Measurements from ENCODE around the gene IGFBP2. TPM values are rescaled to one million over a fixed set of nuclear protein-coding genes. Genes with fewer than 3 reads are reported as not detected.

Gene IGFBP2
- 1.1 TPM for polyA plus RNA-seq (2013)

- peak; percentile 38 to 72 (median 61) for DNase-seq
- POLR2A ChIA-PET: no interaction called here
These were observed at the start of gene IGFBP2 for GRCh38 chr2:216632952-216633615. Gene IGFBP2 (plus strand): TSS chr2:216633420. CDS start chr2:216633524, 104 bp downstream.

GRCh38 chr2:216583606-216584005, 49.6 kb upstream of the IGFBP2 start:
- no peaks in the 10 kb centered on the region for H3K4me1 ChIP-seq (ENCODE audit: control extremely low read depth in 1 of 4, control insufficient read depth in 4 of 4, insufficient read depth in 4 of 4, low read length in 3 of 4)
- H3K9me3 ChIP-seq (ENCODE audit: control extremely low read depth in 1 of 5, control insufficient read depth in 4 of 5, insufficient read depth in 2 of 5, low read depth in 1 of 5, low read length in 4 of 5): peaks cover 0 to 3% (median 2%) of the 10 kb centered on the region in 5 experiments
- no peak for DNase-seq
- peaks cover 0 to 17% (median 5%) of the 10 kb centered on the region in 5 experiments for H3K27me3 ChIP-seq (replicated peaks in 2 of 5; ENCODE audit: control insufficient read depth in 4 of 5, insufficient read depth in 5 of 5, low read length in 4 of 5)
- ChIA-PET POLR2A (interaction anchor here (0.9 kb wide), 1 partner anchor 14 kb away, joined by 3 read pairs; no protein-coding TSS in a partner anchor), CTCF (interaction anchor here (1.3 to 1.9 kb wide), 2 partner anchors 10 to 21 kb away, joined by 5 to 6 read pairs; no protein-coding TSS in a partner anchor)
- no peaks in the 10 kb centered on the region for H3K36me3 ChIP-seq (ENCODE audit: control insufficient read depth in 4 of 4, insufficient read depth in 4 of 4, low read length in 3 of 4)
- H3K27ac ChIP-seq (ENCODE audit: insufficient read depth in 1 of 2, low read depth in 1 of 2, low read length in 2 of 2, poor library complexity in 1 of 2, severe bottlenecking in 2 of 2): no peak overlapping the region
- no peak overlapping the region for H3K4me3 ChIP-seq (ENCODE audit: control insufficient read depth in 1 of 7, extremely low read depth in 1 of 7, insufficient read depth in 4 of 7, low read depth in 2 of 7, low read length in 6 of 7)
- WGBS (ENCODE audit: insufficient coverage): 91% methylated on average over 4 of the region's 5 CpGs

More at GRCh38 chr2:216632952-216633615, at the start of gene IGFBP2:
- Histone ChIP-seq H3K27me3 (replicated peaks in 2 of 5; ENCODE audit: control insufficient read depth in 4 of 5, insufficient read depth in 5 of 5, low read length in 4 of 5) (peaks cover 0 to 68% (median 34%) of the 10 kb centered on the region in 5 experiments), H3K27ac (ENCODE audit: insufficient read depth in 1 of 2, low read depth in 1 of 2, low read length in 2 of 2, poor library complexity in 1 of 2, severe bottlenecking in 2 of 2) (no peak within 1 kb of the TSS), H3K9me3 (ENCODE audit: control extremely low read depth in 1 of 5, control insufficient read depth in 4 of 5, insufficient read depth in 2 of 5, low read depth in 1 of 5, low read length in 4 of 5) (no peaks in the 10 kb centered on the region), H3K4me1 (ENCODE audit: control extremely low read depth in 1 of 4, control insufficient read depth in 4 of 4, insufficient read depth in 4 of 4, low read length in 3 of 4) (peaks cover 0 to 35% (median 30%) of the 10 kb centered on the region in 4 experiments), H3K36me3 (ENCODE audit: control insufficient read depth in 4 of 4, insufficient read depth in 4 of 4, low read length in 3 of 4) (no peaks in the 10 kb centered on the region), H3K4me3 (ENCODE audit: control insufficient read depth in 1 of 7, extremely low read depth in 1 of 7, insufficient read depth in 4 of 7, low read depth in 2 of 7, low read length in 6 of 7) (peak within 1 kb of the TSS; percentile 37 to 76 (median 63))
- CTCF ChIA-PET: interaction anchor here (1.0 to 1.4 kb wide), 2 partner anchors 24 to 33 kb away, joined by 3 to 4 read pairs; no protein-coding TSS in a partner anchor
- under 1% methylated on average over 48 of the region's 70 CpGs for WGBS (ENCODE audit: insufficient coverage)

- no peak for DNase-seq
- Histone ChIP-seq H3K27me3 (replicated peaks in 2 of 5; ENCODE audit: control insufficient read depth in 4 of 5, insufficient read depth in 5 of 5, low read length in 4 of 5) (peaks cover 0 to 17% (median 5%) of the 10 kb centered on the region in 5 experiments), H3K9me3 (ENCODE audit: control extremely low read depth in 1 of 5, control insufficient read depth in 4 of 5, insufficient read depth in 2 of 5, low read depth in 1 of 5, low read length in 4 of 5) (peaks cover 0 to 3% (median 2%) of the 10 kb centered on the region in 5 experiments), H3K36me3 (ENCODE audit: control insufficient read depth in 4 of 4, insufficient read depth in 4 of 4, low read length in 3 of 4) (no peaks in the 10 kb centered on the region), H3K27ac (ENCODE audit: insufficient read depth in 1 of 2, low read depth in 1 of 2, low read length in 2 of 2, poor library complexity in 1 of 2, severe bottlenecking in 2 of 2) (no peak overlapping the region), H3K4me1 (ENCODE audit: control extremely low read depth in 1 of 4, control insufficient read depth in 4 of 4, insufficient read depth in 4 of 4, low read length in 3 of 4) (no peaks in the 10 kb centered on the region), H3K4me3 (ENCODE audit: control insufficient read depth in 1 of 7, extremely low read depth in 1 of 7, insufficient read depth in 4 of 7, low read depth in 2 of 7, low read length in 6 of 7) (no peak overlapping the region)
- ChIA-PET CTCF (interaction anchor here (1.3 to 1.9 kb wide), 2 partner anchors 9 to 21 kb away, joined by 5 to 6 read pairs; no protein-coding TSS in a partner anchor), POLR2A (interaction anchor here (0.9 kb wide), 1 partner anchor 14 kb away, joined by 3 read pairs; no protein-coding TSS in a partner anchor)
- WGBS (ENCODE audit: insufficient coverage): 85% methylated on average over 7 of the region's 8 CpGs
These were observed 49.1 kb upstream of the IGFBP2 start for GRCh38 chr2:216584112-216584511.

GRCh38 chr2:216585441-216585840, 47.8 kb upstream of the IGFBP2 start:
- no peaks in the 10 kb centered on the region for H3K4me1 ChIP-seq (ENCODE audit: control extremely low read depth in 1 of 4, control insufficient read depth in 4 of 4, insufficient read depth in 4 of 4, low read length in 3 of 4)
- H3K4me3 ChIP-seq (ENCODE audit: control insufficient read depth in 1 of 7, extremely low read depth in 1 of 7, insufficient read depth in 4 of 7, low read depth in 2 of 7, low read length in 6 of 7): no peak overlapping the region
- ChIA-PET POLR2A (no interaction called here), CTCF (interaction anchor here (0.9 kb wide), 1 partner anchor 51 kb away, joined by 3 read pairs; no protein-coding TSS in a partner anchor)
- no peak overlapping the region for H3K27ac ChIP-seq (ENCODE audit: insufficient read depth in 1 of 2, low read depth in 1 of 2, low read length in 2 of 2, poor library complexity in 1 of 2, severe bottlenecking in 2 of 2)
- no peak for DNase-seq
- no peaks in the 10 kb centered on the region for H3K36me3 ChIP-seq (ENCODE audit: control insufficient read depth in 4 of 4, insufficient read depth in 4 of 4, low read length in 3 of 4)
- H3K9me3 ChIP-seq (ENCODE audit: control extremely low read depth in 1 of 5, control insufficient read depth in 4 of 5, insufficient read depth in 2 of 5, low read depth in 1 of 5, low read length in 4 of 5): peaks cover 0 to 3% (median 2%) of the 10 kb centered on the region in 5 experiments
- no CpG with 5 or more reads among the region's 1 CpG for WGBS (ENCODE audit: insufficient coverage)
- peaks cover 0 to 17% (median 5%) of the 10 kb centered on the region in 5 experiments for H3K27me3 ChIP-seq (replicated peaks in 2 of 5; ENCODE audit: control insufficient read depth in 4 of 5, insufficient read depth in 5 of 5, low read length in 4 of 5)

GRCh38 chr2:216588861-216589710, 44.1 kb upstream of the IGFBP2 start:
- 87% methylated on average over 6 of the region's 10 CpGs for WGBS (ENCODE audit: insufficient coverage)
- Histone ChIP-seq H3K4me1 (ENCODE audit: control extremely low read depth in 1 of 4, control insufficient read depth in 4 of 4, insufficient read depth in 4 of 4, low read length in 3 of 4) (no peaks in the 10 kb centered on the region), H3K4me3 (ENCODE audit: control insufficient read depth in 1 of 7, extremely low read depth in 1 of 7, insufficient read depth in 4 of 7, low read depth in 2 of 7, low read length in 6 of 7) (no peak overlapping the region), H3K9me3 (ENCODE audit: control extremely low read depth in 1 of 5, control insufficient read depth in 4 of 5, insufficient read depth in 2 of 5, low read depth in 1 of 5, low read length in 4 of 5) (peaks cover 0 to 3% (median 0%) of the 10 kb centered on the region in 5 experiments), H3K27ac (ENCODE audit: insufficient read depth in 1 of 2, low read depth in 1 of 2, low read length in 2 of 2, poor library complexity in 1 of 2, severe bottlenecking in 2 of 2) (no peak overlapping the region), H3K27me3 (replicated peaks in 2 of 5; ENCODE audit: control insufficient read depth in 4 of 5, insufficient read depth in 5 of 5, low read length in 4 of 5) (peaks cover 0 to 13% (median 2%) of the 10 kb centered on the region in 5 experiments), H3K36me3 (ENCODE audit: control insufficient read depth in 4 of 4, insufficient read depth in 4 of 4, low read length in 3 of 4) (no peaks in the 10 kb centered on the region)
- ChIA-PET CTCF (no interaction called here), POLR2A (no interaction called here)
- DNase-seq: no peak

- Histone ChIP-seq H3K4me3 (ENCODE audit: control insufficient read depth in 1 of 7, extremely low read depth in 1 of 7, insufficient read depth in 4 of 7, low read depth in 2 of 7, low read length in 6 of 7) (no peak overlapping the region), H3K9me3 (ENCODE audit: control extremely low read depth in 1 of 5, control insufficient read depth in 4 of 5, insufficient read depth in 2 of 5, low read depth in 1 of 5, low read length in 4 of 5) (peaks cover 0 to 3% (median 0%) of the 10 kb centered on the region in 5 experiments), H3K27me3 (replicated peaks in 2 of 5; ENCODE audit: control insufficient read depth in 4 of 5, insufficient read depth in 5 of 5, low read length in 4 of 5) (peaks cover 0 to 9% (median 0%) of the 10 kb centered on the region in 5 experiments), H3K36me3 (ENCODE audit: control insufficient read depth in 4 of 4, insufficient read depth in 4 of 4, low read length in 3 of 4) (no peaks in the 10 kb centered on the region), H3K27ac (ENCODE audit: insufficient read depth in 1 of 2, low read depth in 1 of 2, low read length in 2 of 2, poor library complexity in 1 of 2, severe bottlenecking in 2 of 2) (no peak overlapping the region), H3K4me1 (ENCODE audit: control extremely low read depth in 1 of 4, control insufficient read depth in 4 of 4, insufficient read depth in 4 of 4, low read length in 3 of 4) (no peaks in the 10 kb centered on the region)
- ChIA-PET CTCF (interaction anchor here (0.9 to 1.0 kb wide), 2 partner anchors 9 to 70 kb away, joined by 3 to 5 read pairs; no protein-coding TSS in a partner anchor), POLR2A (no interaction called here)
- 100% methylated on average over 1 of the region's 1 CpG for WGBS (ENCODE audit: insufficient coverage)
- no peak for DNase-seq
These were observed 43.4 kb upstream of the IGFBP2 start for GRCh38 chr2:216589791-216590190.
